Heart left ventricle (tissue), 16 donors: ENCODE data around the gene BLTP1. TPM values are rescaled to one million over a fixed set of nuclear protein-coding genes. Genes with fewer than 3 reads are reported as not detected.

Source experiments
- ATAC-seq, 4 donors: fragments of 200-7000 bp; cut with Tn5 transposase; one replicate each; pipeline ENCODE4 v1.9.1; 2020 to 2022; ENCODE audit warnings: moderate library complexity in 4 of 4, mild to moderate bottlenecking in 3 of 4, moderate number of reproducible peaks in 1 of 4
- DNase-seq, 5 donors: peaks; one replicate each; pipeline ENCODE4 v3.0.0-alpha.2; 2020
- H3K27ac ChIP-seq, 12 donors: fragments of 200-600 bp; sonication (generic) in 4 of 12; one replicate each; pipeline versions ENCODE4 v1.5.0 to v1.8.0; 2016 to 2022; ENCODE audit warnings: mild to moderate bottlenecking in 2 of 12
- H3K27me3 ChIP-seq, 9 donors: fragments of 200-600 bp; sonication (generic) in 2 of 9; one replicate each; pipeline versions ENCODE4 v1.5.1 to v1.8.0; 2016 to 2022; ENCODE audit warnings: mild to moderate bottlenecking in 3 of 9
- H3K36me3 ChIP-seq, 9 donors: fragments of 200-600 bp; sonication (generic) in 2 of 9; one replicate each; pipeline versions ENCODE4 v1.5.0 to v1.8.0; 2018 to 2022; ENCODE audit warnings: mild to moderate bottlenecking in 2 of 9
- H3K4me1 ChIP-seq, 12 donors: fragments of 200-600 bp; sonication (generic) in 4 of 12; one replicate each; pipeline versions ENCODE4 v1.5.0 to v1.8.0; 2016 to 2022; ENCODE audit warnings: mild to moderate bottlenecking in 3 of 12
- H3K4me3 ChIP-seq, 12 donors: fragments of 200-600 bp; sonication (generic) in 4 of 12; one replicate each; pipeline versions ENCODE4 v1.5.0 to v1.8.0; 2017 to 2022; ENCODE audit warnings: mild to moderate bottlenecking in 9 of 12, moderate library complexity in 4 of 12
- H3K9me3 ChIP-seq, 12 donors: fragments of 200-600 bp; sonication (generic) in 4 of 12; one replicate each; pipeline versions ENCODE4 v1.5.0 to v1.8.0; 2016 to 2022; ENCODE audit warnings: mild to moderate bottlenecking in 1 of 12
- POLR2A ChIP-seq, 2 donors: fragments of 450-650 bp; IDR thresholded peaks; one replicate each; pipeline ENCODE4 v1.6.1; 2017; ENCODE audit warnings: antibody characterized with exemption in 2 of 2, mild to moderate bottlenecking in 2 of 2, moderate library complexity in 2 of 2
- WGBS, 4 donors: extraction: QIAGEN DNeasy Blood & Tissue Kit in 2 of 4; methylation state at CpG; one replicate each; pipeline versions ENCODE4 v1.1.5 to v1.1.7; 2013 to 2018; 5-methylcytosine and 5-hydroxymethylcytosine counted together
- intact Hi-C, 10 donors: fragments of 100-400 bp; cut with DNase I; formaldehyde crosslinking; loops; one replicate each; pipeline versions ENCODE4 v1.11.1 to v1.14.2; 2022
- polyA plus RNA-seq, 2 donors: library from polyadenylated mRNA; stranded (reverse); fragments of 200-250 nt; gene quantifications; one replicate each; pipeline ENCODE4 v1.2.3, GENCODE V29; 2013
- total RNA-seq, 9 donors: library from RNA; depleted of rRNA in 2 of 9; stranded (reverse); fragments of >200 nt in 2 of 9; fragmentation: NEBNext Ultra II Directional in 3 of 9; extraction: Animal tissue kit (Norgen Biotek cat#: 25700) in 3 of 9; gene quantifications; one replicate each; pipeline versions ENCODE4 v1.1.0 to v1.2.4, GENCODE V29; 2016 to 2023
- TF ChIP-seq, protein P1 (sequence below), 12 donors: fragments of 200-600 bp; sonication (generic) in 4 of 12; IDR thresholded peaks; one replicate each; pipeline versions ENCODE4 v1.5.0 to v1.8.0; 2018 to 2022; ENCODE audit warnings: antibody characterized with exemption in 12 of 12, mild to moderate bottlenecking in 5 of 12
- donor health status: ischemic (EF 13 %, LVEDD 7.1; RV severe dilation, severe dysfunction).
- donor health status: healthy with polysubstance abuse.
- donor health status: DM: no; HTN: yes; CAD: no.
- donor health status: DM: no; HTN: no; CAD: no.
- donor health status: ischemic (EF 25% LVEDD 6.9; RV normal size, moderate dysfunction).
- donor health status: ischemic (EF 25% LVEDD 5.7; RV mildly dilated, moderate dysfunction).
- donor health status: healthy.
- donor health status: DM: yes; HTN: yes; CAD: no.
- donor health status: ischemic (EF 35%, LVEDD 5.7; RV mildly dilated, moderate dysfunction).
- donor health status: nonischemic (EF 11% LVEDD 7.7; RV severe dilation, severe dysfunction).
- donor health status: DM: yes; HTN: yes; CAD: no.
- donor health status: PGD.
- donor health status: ischemic (EF 29% LVEDD 5.4; RV normal size, mild dysfunction).
- donor health status: nonischemic (EF 23%, LVEDD 6.1; RV moderate dilation, normal function).

BLTP1 gene
- total and polyA plus RNA-seq, 11 donors: 8.8 to 53.9 (median 44.7) TPM

DNA sequence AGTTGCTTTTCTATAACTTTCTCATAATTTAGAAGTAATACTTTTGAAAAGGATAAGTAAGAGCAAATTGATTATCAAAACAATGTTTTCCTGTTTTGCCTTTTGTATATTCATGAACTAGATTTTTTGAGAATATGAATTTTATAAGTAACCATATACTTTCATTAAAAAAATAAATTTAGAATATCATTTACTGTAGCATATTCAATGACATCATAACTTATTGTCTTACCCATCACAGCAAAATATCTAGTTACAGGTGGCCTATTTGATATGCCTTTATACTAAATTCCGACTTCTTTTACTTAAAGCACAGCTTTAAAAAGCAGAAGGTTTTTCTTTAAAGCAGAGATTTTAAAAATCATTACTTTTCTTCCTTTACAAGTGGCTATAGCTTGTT lies 20.1 kb downstream of the BLTP1 start:
- Histone ChIP-seq H3K36me3 (peaks cover 0 to 37% (median 20%) of the 10 kb centered on the region in 9 donors), H3K27ac (no peak overlapping the region), H3K4me3 (no peak overlapping the region), H3K27me3 (no peaks in the 10 kb centered on the region), H3K4me1 (peaks cover 0 to 29% (median 13%) of the 10 kb centered on the region in 12 donors), H3K9me3 (no peaks in the 10 kb centered on the region)
- TF ChIP-seq POLR2A (IDR thresholded peaks at IDR 0.05): no peak
- TF ChIP-seq, protein P1, sequence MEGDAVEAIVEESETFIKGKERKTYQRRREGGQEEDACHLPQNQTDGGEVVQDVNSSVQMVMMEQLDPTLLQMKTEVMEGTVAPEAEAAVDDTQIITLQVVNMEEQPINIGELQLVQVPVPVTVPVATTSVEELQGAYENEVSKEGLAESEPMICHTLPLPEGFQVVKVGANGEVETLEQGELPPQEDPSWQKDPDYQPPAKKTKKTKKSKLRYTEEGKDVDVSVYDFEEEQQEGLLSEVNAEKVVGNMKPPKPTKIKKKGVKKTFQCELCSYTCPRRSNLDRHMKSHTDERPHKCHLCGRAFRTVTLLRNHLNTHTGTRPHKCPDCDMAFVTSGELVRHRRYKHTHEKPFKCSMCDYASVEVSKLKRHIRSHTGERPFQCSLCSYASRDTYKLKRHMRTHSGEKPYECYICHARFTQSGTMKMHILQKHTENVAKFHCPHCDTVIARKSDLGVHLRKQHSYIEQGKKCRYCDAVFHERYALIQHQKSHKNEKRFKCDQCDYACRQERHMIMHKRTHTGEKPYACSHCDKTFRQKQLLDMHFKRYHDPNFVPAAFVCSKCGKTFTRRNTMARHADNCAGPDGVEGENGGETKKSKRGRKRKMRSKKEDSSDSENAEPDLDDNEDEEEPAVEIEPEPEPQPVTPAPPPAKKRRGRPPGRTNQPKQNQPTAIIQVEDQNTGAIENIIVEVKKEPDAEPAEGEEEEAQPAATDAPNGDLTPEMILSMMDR (IDR thresholded peaks at IDR 0.05): no peak
- intact Hi-C loops: no loop called here
- WGBS, 4 donors: 95 to 98% (median 97%) methylated on average over 1 of the region's 1 CpG
- ATAC-seq (no peak), DNase-seq (no peak)

DNA sequence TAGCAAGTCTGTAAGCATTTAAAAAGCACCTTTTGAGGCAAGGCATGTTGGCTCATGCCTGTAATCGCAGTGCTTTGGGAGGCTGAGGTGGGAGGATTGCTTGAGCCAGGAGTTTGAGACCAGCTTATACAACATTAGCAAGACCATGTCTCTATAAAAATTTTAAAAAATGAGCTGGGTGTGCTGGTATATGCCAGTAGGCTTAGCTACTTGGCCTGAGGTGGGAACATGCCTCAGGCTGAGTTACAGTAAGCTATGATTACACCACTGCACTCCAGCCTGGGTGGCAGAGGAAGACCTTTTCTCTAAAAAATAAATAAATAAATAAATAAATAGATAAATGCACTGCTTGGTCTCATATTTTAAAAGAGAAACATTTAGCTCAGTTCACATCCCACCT lies 26.8 kb downstream of the BLTP1 start:
- no peak overlapping the region for H3K4me3 ChIP-seq
- H3K36me3 ChIP-seq: peaks cover 0 to 94% (median 68%) of the 10 kb centered on the region in 9 donors
- no peak for TF ChIP-seq POLR2A (IDR thresholded peaks at IDR 0.05)
- TF ChIP-seq, protein P1 (IDR thresholded peaks at IDR 0.05): no peak
- H3K4me1 ChIP-seq: no peaks in the 10 kb centered on the region
- no peak overlapping the region for H3K27ac ChIP-seq
- intact Hi-C loops: no loop called here
- H3K27me3 ChIP-seq: no peaks in the 10 kb centered on the region
- DNase-seq (no peak), ATAC-seq (no peak)
- H3K9me3 ChIP-seq: no peaks in the 10 kb centered on the region
- WGBS, 4 donors: 95 to 100% (median 98%) methylated on average over 1 of the region's 1 CpG

DNA sequence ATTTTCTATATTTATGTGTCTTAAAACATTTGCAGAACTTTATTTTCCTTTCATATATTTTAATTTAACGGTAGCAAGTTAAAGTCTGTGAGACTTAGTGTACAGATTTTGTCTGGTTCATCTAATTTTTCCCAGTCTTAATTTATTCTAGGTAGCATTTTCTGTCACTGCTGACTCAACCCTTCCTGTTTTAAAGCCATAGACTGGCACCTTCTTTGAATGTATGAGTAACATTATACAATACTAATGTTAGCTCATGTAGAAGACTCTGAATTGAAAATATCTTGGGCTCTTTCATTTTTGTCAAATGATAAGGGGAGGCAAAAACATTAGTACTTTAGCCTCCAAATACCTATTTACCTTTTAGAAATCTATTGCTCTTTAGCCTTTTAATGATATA lies 43.6 kb downstream of the BLTP1 start:
- Histone ChIP-seq H3K36me3 (peaks cover 0 to 91% (median 58%) of the 10 kb centered on the region in 9 donors), H3K4me3 (no peak overlapping the region), H3K9me3 (no peaks in the 10 kb centered on the region), H3K27me3 (no peaks in the 10 kb centered on the region), H3K4me1 (no peaks in the 10 kb centered on the region), H3K27ac (no peak overlapping the region)
- intact Hi-C loops: no loop called here
- DNase-seq (no peak), ATAC-seq (no peak)
- TF ChIP-seq, protein P1 (IDR thresholded peaks at IDR 0.05): no peak
- no peak for TF ChIP-seq POLR2A (IDR thresholded peaks at IDR 0.05)
- WGBS, 4 donors: 96 to 100% (median 98%) methylated on average over 1 of the region's 1 CpG

Other genes starting within 250 kb of the BLTP1 start
- under 1 TPM in 8 of 9 donors, not detected in 1; 0.09 to 0.29 (median 0.15) TPM for gene TRPC3, start 200.3 kb upstream of the BLTP1 start, total RNA-seq
- gene TRPC3, start 200.3 kb upstream of the BLTP1 start, polyA plus RNA-seq: under 1 TPM; 0.06 to 0.23 TPM
- not detected for gene ADAD1, start 226.7 kb downstream of the BLTP1 start, total RNA-seq
- gene ADAD1, start 226.7 kb downstream of the BLTP1 start, polyA plus RNA-seq: not detected